ENCODE results near the gene PRELP.

Gene PRELP

GRCh38 chr1:203477748-203478147 lies 2.1 kb downstream of the PRELP start:
- no peak for DNase-seq

- no peak for DNase-seq
These were observed 2.6 kb downstream of the PRELP start for GRCh38 chr1:203478231-203478630.

- no peak for DNase-seq
These were observed 3.4 kb downstream of the PRELP start for GRCh38 chr1:203478986-203479385.

- DNase-seq: no peak
These were observed 4.0 kb downstream of the PRELP start for GRCh38 chr1:203479646-203480045.

GRCh38 chr1:203480084-203480483 lies 4.5 kb downstream of the PRELP start:
- peak in 1 of 51 donors; percentile 15 for DNase-seq

GRCh38 chr1:203480525-203481084 lies 5.0 kb downstream of the PRELP start:
- peak in 4 of 51 donors; percentile 14 to 44 (median 20) for DNase-seq

- DNase-seq: no peak
These were observed 5.6 kb downstream of the PRELP start for GRCh38 chr1:203481196-203481595.

GRCh38 chr1:203486618-203487370 lies 11.2 kb downstream of the PRELP start:
- DNase-seq: no peak

- DNase-seq: no peak
These were observed 12.9 kb downstream of the PRELP start for GRCh38 chr1:203488539-203488938.

GRCh38 chr1:203490607-203491006 lies 15.0 kb downstream of the PRELP start:
- no peak for DNase-seq

GRCh38 chr1:203491664-203492063 lies 16.1 kb downstream of the PRELP start:
- no peak for DNase-seq

GRCh38 chr1:203492082-203492747 lies 16.6 kb downstream of the PRELP start:
- DNase-seq: peak in 2 of 51 donors; percentile 24 to 38

GRCh38 chr1:203492748-203493130 lies 17.1 kb downstream of the PRELP start:
- no peak for DNase-seq

- DNase-seq: no peak
These were observed 18.3 kb downstream of the PRELP start, which contains the start of gene OPTC for GRCh38 chr1:203493901-203494300. OPTC (plus strand) TSS chr1:203494153; CDS start chr1:203496006, 1,853 bp downstream.

- no peak for DNase-seq
These were observed 20.2 kb downstream of the PRELP start for GRCh38 chr1:203495845-203496244.

GRCh38 chr1:203497269-203497777 lies 21.7 kb downstream of the PRELP start:
- no peak for DNase-seq

GRCh38 chr1:203499643-203500278 lies 24.2 kb downstream of the PRELP start:
- DNase-seq: no peak

- no peak for DNase-seq
These were observed 24.7 kb downstream of the PRELP start for GRCh38 chr1:203500279-203500678.

GRCh38 chr1:203503836-203504235 lies 28.2 kb downstream of the PRELP start:
- no peak for DNase-seq

GRCh38 chr1:203504400-203505250 lies 29.0 kb downstream of the PRELP start:
- peak in 43 of 51 donors; percentile 17 to 91 (median 60) for DNase-seq

Measured in hypothalamus (tissue), 51 donors.